HFF-Myc (cell line): Measurements from ENCODE around the gene ATG4B.

Experiments used
- DNase-seq: peaks from one replicate; pipeline ENCODE4 v3.0.0-alpha.2; 2011; ENCODE audit warnings: low read depth; ENCODE audit errors: extremely low read depth
- H3K4me3 ChIP-seq: replicated peaks from 2 replicates; pipeline ENCODE4 v1.5.1; 2011; ENCODE audit warnings: low read depth, mild to moderate bottlenecking, control low read depth, low read length
- CTCF ChIP-seq: IDR thresholded peaks from 2 replicates; pipeline ENCODE4 v1.5.1; 2012; ENCODE audit warnings: mild to moderate bottlenecking, low read depth, low read length, control low read depth; ENCODE audit errors: missing control alignments

Gene ATG4B

GRCh38 chr2:241613017-241613780 lies 24.3 kb upstream of the ATG4B start:
- no peak overlapping the region for H3K4me3 ChIP-seq
- TF ChIP-seq CTCF = no peak
- no peak for DNase-seq

- H3K4me3 ChIP-seq = no peak overlapping the region
- no peak for TF ChIP-seq CTCF
- DNase-seq = no peak
Observed at GRCh38 chr2:241615041-241615440, 22.5 kb upstream of the ATG4B start.

- TF ChIP-seq CTCF = no peak
- no peak for DNase-seq
- no peak overlapping the region for H3K4me3 ChIP-seq
Observed at GRCh38 chr2:241615522-241616052, 21.9 kb upstream of the ATG4B start.

- TF ChIP-seq CTCF = no peak
- no peak overlapping the region for H3K4me3 ChIP-seq
- DNase-seq = no peak
Observed at GRCh38 chr2:241616168-241617125, 21.0 kb upstream of the ATG4B start.

- DNase-seq = no peak
- H3K4me3 ChIP-seq = no peak overlapping the region
- no peak for TF ChIP-seq CTCF
Observed at GRCh38 chr2:241617431-241618154, 19.9 kb upstream of the ATG4B start.

GRCh38 chr2:241618296-241618805 lies 19.1 kb upstream of the ATG4B start:
- no peak overlapping the region for H3K4me3 ChIP-seq
- DNase-seq = no peak
- TF ChIP-seq CTCF = no peak
